ENCODE data around the gene NELL1. TPM values are rescaled to one million over a fixed set of nuclear protein-coding genes. Genes with fewer than 3 reads are reported as not detected.

The NELL1 gene
- total and polyA plus RNA-seq, 2 experiments from 2014 or later, result 1.6 TPM; not detected in 1

- no peak for TF ChIP-seq ZNF114 (CRISPR knock-in tag; IDR thresholded peaks at IDR 0.05)
- no peak for TF ChIP-seq CTCF (conservative IDR thresholded peaks at IDR 0.05; ENCODE audit: low read depth in 2 of 2)
- no peak for TF ChIP-seq JUNB (IDR thresholded peaks at IDR 0.05; ENCODE audit: unreplicated experiment)
- no peak for TF ChIP-seq CREB1 (CRISPR knock-in tag; IDR thresholded peaks at IDR 0.05; ENCODE audit: low read depth)
- TF ChIP-seq REST (IDR thresholded peaks at IDR 0.05; ENCODE audit: unreplicated experiment), result no peak
- TF ChIP-seq POLR2AphosphoS5 (IDR thresholded peaks at IDR 0.05; ENCODE audit: low read depth), result no peak
- Histone ChIP-seq H3K79me2 (replicated peaks; ENCODE audit: insufficient read depth) (no peaks in the 10 kb centered on the region), H3K4me1 (ENCODE audit: insufficient read depth) (no peaks in the 10 kb centered on the region), H3K27me3 (ENCODE audit: insufficient read depth) (no peaks in the 10 kb centered on the region), H4K20me1 (replicated peaks; ENCODE audit: insufficient read depth) (no peaks in the 10 kb centered on the region), H3K36me3 (ENCODE audit: insufficient read depth) (no peaks in the 10 kb centered on the region), H3K4me2 (no peak overlapping the region), H3K4me3 (no peak overlapping the region), H3K27ac (ENCODE audit: low read depth) (no peak overlapping the region), H3F3A (replicated peaks; ENCODE audit: low read depth) (no peaks in the 10 kb centered on the region), H3K9me2 (ENCODE audit: insufficient read depth) (no peaks in the 10 kb centered on the region), H2AFZ (no peak overlapping the region)
- Mint-ChIP-seq H3K4me1 (no peaks in the 10 kb centered on the region), H3K27me3 (ENCODE audit: insufficient read depth, low read depth, poor library complexity) (no peaks in the 10 kb centered on the region), H3K4me3 (no peak overlapping the region), H3K9me3 (peaks cover 4% of the 10 kb centered on the region; the same call in 1 of the 3 replicates), H3K27ac (no peak overlapping the region), H3K36me3 (ENCODE audit: low read depth) (no peaks in the 10 kb centered on the region)
- no peak for ATAC-seq
- no peak for DNase-seq (ENCODE audit: low spot score)
Observed at GRCh38 chr11:21494946-21495345, 825.6 kb downstream of the NELL1 start.

- DNase-seq (ENCODE audit: low spot score) (no peak), ATAC-seq (no peak)
- Histone ChIP-seq H4K20me1 (replicated peaks; ENCODE audit: insufficient read depth) (no peaks in the 10 kb centered on the region), H3K27ac (ENCODE audit: low read depth) (no peak overlapping the region), H3K9me2 (ENCODE audit: insufficient read depth) (no peaks in the 10 kb centered on the region), H3K4me3 (no peak overlapping the region), H3F3A (replicated peaks; ENCODE audit: low read depth) (no peaks in the 10 kb centered on the region), H3K79me2 (replicated peaks; ENCODE audit: insufficient read depth) (no peaks in the 10 kb centered on the region), H3K4me1 (ENCODE audit: insufficient read depth) (no peaks in the 10 kb centered on the region), H3K4me2 (no peak overlapping the region), H2AFZ (no peak overlapping the region), H3K36me3 (ENCODE audit: insufficient read depth) (no peaks in the 10 kb centered on the region), H3K27me3 (ENCODE audit: insufficient read depth) (no peaks in the 10 kb centered on the region)
- Mint-ChIP-seq H3K36me3 (ENCODE audit: low read depth) (no peaks in the 10 kb centered on the region), H3K27me3 (ENCODE audit: insufficient read depth, low read depth, poor library complexity) (no peaks in the 10 kb centered on the region), H3K4me1 (no peaks in the 10 kb centered on the region), H3K9me3 (no peaks in the 10 kb centered on the region), H3K4me3 (no peak overlapping the region), H3K27ac (no peak overlapping the region)
- TF ChIP-seq ZNF331 (CRISPR knock-in tag; IDR thresholded peaks at IDR 0.05; ENCODE audit: low read depth), result no peak
- no peak for TF ChIP-seq EZH2phosphoT487 (IDR thresholded peaks at IDR 0.05; ENCODE audit: unreplicated experiment)
- TF ChIP-seq NANOG (IDR thresholded peaks at IDR 0.05; ENCODE audit: borderline replicate concordance), result no peak
- TF ChIP-seq ZNF114 (CRISPR knock-in tag; IDR thresholded peaks at IDR 0.05), result no peak
- no peak for TF ChIP-seq POLR2AphosphoS5 (IDR thresholded peaks at IDR 0.05; ENCODE audit: low read depth)
- no peak for TF ChIP-seq CTCF (conservative IDR thresholded peaks at IDR 0.05; ENCODE audit: low read depth in 2 of 2)
- no peak for TF ChIP-seq CREB1 (CRISPR knock-in tag; IDR thresholded peaks at IDR 0.05; ENCODE audit: low read depth)
Observed at GRCh38 chr11:21495879-21496278, 826.5 kb downstream of the NELL1 start.

Measured in GM23338 (cell line).